ENCODE measurements around the gene ATP1B3. TPM values are rescaled to one million over a fixed set of nuclear protein-coding genes. Genes with fewer than 3 reads are reported as not detected.
A peak's percentile ranks its signal among the peaks of the same experiment; 100 is the strongest.

Gene ATP1B3
- total RNA-seq: 10 to 100 TPM; 55.1 to 94.1 (median 64.7) TPM

DNA sequence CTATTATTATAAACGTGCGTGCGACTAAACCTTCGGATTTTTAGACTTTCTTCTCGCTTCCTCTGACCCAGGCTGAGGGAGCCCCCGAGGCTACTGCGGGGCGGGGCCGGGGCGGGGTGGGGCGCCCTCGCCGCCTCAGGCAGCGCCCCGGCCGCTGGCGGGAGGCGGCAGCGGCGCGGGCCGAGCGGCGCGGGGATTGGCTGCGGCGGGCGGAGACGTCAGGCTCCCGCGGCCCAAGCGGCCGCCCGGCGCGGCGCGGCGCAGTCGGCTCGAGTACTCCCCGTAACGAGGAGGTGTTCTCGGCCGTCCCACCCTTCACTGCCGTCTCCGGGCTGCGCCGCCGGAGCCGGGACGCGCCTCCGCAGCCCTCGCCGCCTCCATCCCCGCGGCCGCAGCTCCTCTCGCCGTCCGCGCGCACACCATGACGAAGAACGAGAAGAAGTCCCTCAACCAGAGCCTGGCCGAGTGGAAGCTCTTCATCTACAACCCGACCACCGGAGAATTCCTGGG is at the start of gene ATP1B3:
Gene ATP1B3 (plus strand): TSS at position 263 of the 510 bp plus-strand sequence. CDS start 159 bp downstream, at position 422.
- Histone ChIP-seq H3K9me3 (no peaks in the 10 kb centered on the region), H3K36me3 (no peaks in the 10 kb centered on the region), H3K27ac (peak within 1 kb of the TSS; percentile 97 to 100 (median 100)), H3K4me3 (replicated peaks in 1 of 3) (peak within 1 kb of the TSS; percentile 86 to 95 (median 93)), H3K4me1 (peaks cover 10 to 17% of the 10 kb centered on the region in 2 donors), H3K27me3 (no peaks in the 10 kb centered on the region)
- WGBS, 2 donors: 0 to 2% methylated on average over 9 to 18 of the region's 69 CpGs
- TF ChIP-seq, protein P1, sequence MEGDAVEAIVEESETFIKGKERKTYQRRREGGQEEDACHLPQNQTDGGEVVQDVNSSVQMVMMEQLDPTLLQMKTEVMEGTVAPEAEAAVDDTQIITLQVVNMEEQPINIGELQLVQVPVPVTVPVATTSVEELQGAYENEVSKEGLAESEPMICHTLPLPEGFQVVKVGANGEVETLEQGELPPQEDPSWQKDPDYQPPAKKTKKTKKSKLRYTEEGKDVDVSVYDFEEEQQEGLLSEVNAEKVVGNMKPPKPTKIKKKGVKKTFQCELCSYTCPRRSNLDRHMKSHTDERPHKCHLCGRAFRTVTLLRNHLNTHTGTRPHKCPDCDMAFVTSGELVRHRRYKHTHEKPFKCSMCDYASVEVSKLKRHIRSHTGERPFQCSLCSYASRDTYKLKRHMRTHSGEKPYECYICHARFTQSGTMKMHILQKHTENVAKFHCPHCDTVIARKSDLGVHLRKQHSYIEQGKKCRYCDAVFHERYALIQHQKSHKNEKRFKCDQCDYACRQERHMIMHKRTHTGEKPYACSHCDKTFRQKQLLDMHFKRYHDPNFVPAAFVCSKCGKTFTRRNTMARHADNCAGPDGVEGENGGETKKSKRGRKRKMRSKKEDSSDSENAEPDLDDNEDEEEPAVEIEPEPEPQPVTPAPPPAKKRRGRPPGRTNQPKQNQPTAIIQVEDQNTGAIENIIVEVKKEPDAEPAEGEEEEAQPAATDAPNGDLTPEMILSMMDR (IDR thresholded peaks at IDR 0.05): peak in 2 of 6 experiments; percentile 6 to 19
- peak; percentile 90 to 99 for TF ChIP-seq POLR2A (IDR thresholded peaks at IDR 0.05)
- intact Hi-C loops (cut with DNase I): loop anchor here (5.0 to 10.0 kb wide), 2 partner anchors 82 to 139 kb away; partner anchors contain the start of gene RNF7
- peak; percentile 86 to 87 for DNase-seq

DNA sequence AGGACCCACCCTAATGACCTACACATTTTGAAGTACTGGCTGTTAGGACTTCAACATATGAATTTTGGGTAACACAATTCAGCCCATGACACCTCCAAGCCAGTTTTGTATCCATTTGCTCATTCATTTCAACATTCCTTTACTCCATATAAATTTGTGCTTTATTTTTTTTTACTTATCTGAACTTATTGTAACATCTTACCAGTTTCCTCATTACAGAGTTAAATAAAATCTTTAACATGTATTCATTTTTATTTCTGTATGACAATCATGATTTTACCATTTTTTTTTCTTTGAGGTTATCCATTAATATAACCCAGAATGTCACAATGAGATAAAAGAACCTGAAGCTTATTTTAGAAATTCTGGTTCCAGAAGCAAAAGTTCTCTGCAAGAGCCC is 48.0 kb upstream of the ATP1B3 start:
- Histone ChIP-seq H3K4me1 (no peaks in the 10 kb centered on the region), H3K4me3 (replicated peaks in 1 of 3) (no peak overlapping the region), H3K27ac (no peak overlapping the region), H3K9me3 (no peaks in the 10 kb centered on the region), H3K36me3 (no peaks in the 10 kb centered on the region), H3K27me3 (no peaks in the 10 kb centered on the region)
- intact Hi-C loops (cut with DNase I): no loop called here
- DNase-seq: no peak
- TF ChIP-seq, protein P1 (IDR thresholded peaks at IDR 0.05): no peak
- TF ChIP-seq POLR2A (IDR thresholded peaks at IDR 0.05): no peak

DNA sequence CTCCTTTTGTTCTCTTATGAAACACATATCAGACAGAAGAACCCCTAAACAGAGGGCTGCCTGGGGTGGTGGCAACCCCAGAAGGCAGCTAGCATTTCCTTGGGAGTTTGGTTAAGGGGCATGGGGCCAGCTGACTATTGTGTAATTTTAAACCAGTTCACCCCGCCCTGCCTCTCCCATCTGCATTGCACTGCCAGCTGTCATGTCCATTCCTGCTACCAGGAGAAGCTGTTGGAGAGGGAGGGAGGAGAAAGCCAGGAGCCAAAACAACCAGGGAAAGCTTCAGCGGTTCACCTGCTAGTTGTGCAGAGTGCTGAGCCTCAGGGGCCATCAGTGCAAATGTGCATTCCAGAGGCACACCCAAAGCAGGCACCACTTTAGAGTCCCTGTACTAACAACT is 47.6 kb upstream of the ATP1B3 start:
- no peak overlapping the region for H3K4me3 ChIP-seq (replicated peaks in 1 of 3)
- intact Hi-C loops (cut with DNase I): no loop called here
- WGBS, 2 donors: 20 to 25% methylated on average over 2 of the region's 2 CpGs
- no peaks in the 10 kb centered on the region for H3K27me3 ChIP-seq
- TF ChIP-seq, protein P1 (IDR thresholded peaks at IDR 0.05): no peak
- no peak for TF ChIP-seq POLR2A (IDR thresholded peaks at IDR 0.05)
- no peak overlapping the region for H3K27ac ChIP-seq
- no peaks in the 10 kb centered on the region for H3K4me1 ChIP-seq
- no peaks in the 10 kb centered on the region for H3K36me3 ChIP-seq
- no peaks in the 10 kb centered on the region for H3K9me3 ChIP-seq
- peak; percentile 64 to 70 for DNase-seq

DNA sequence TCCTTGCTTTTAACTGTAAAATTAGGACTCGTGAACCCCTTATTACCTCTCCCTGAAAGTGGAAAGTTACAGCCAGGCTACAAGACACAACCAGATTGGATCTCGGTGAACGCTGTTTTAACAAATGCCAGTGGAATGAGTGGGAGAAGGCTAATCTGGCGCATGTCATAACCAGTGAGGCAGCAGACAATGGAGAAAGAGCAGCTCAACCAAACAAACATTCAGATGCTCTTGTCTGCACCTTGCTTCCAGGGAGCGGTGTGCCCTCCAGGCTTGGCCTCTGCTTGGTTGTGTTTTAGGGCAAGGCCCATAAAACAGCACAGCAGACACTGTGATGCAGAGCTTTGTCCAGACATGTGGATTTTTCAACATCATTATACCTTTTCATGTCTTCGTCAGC is 45.9 kb upstream of the ATP1B3 start:
- no peak for TF ChIP-seq POLR2A (IDR thresholded peaks at IDR 0.05)
- TF ChIP-seq, protein P1 (IDR thresholded peaks at IDR 0.05): no peak
- no peak overlapping the region for H3K4me3 ChIP-seq (replicated peaks in 1 of 3)
- intact Hi-C loops (cut with DNase I): no loop called here
- no peak overlapping the region for H3K27ac ChIP-seq
- H3K4me1 ChIP-seq: no peaks in the 10 kb centered on the region
- no peaks in the 10 kb centered on the region for H3K36me3 ChIP-seq
- WGBS, 2 donors: 86 to 91% methylated on average over 6 of the region's 6 CpGs
- no peak for DNase-seq
- no peaks in the 10 kb centered on the region for H3K9me3 ChIP-seq
- no peaks in the 10 kb centered on the region for H3K27me3 ChIP-seq

DNA sequence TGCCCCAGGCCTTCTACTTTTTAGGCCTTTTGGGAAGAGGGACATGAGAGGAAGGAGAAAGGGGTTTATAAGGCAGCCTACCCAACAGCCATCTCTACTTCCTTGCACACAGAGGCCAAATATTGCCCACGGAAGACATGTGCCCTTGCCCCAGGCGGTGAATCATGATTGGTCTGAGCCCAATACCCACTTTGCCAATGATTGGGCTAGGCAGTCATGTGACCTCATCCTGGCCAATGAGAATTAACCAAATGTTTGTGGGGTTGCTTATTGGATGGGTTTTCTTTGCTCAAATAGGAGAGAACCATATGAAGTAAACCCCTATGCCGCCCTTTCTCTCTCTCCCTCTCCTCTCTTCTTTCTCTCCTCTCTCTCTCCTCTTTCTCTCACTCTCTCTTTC is 42.2 kb upstream of the ATP1B3 start:
- no peak overlapping the region for H3K4me3 ChIP-seq (replicated peaks in 1 of 3)
- no peaks in the 10 kb centered on the region for H3K27me3 ChIP-seq
- no peak for DNase-seq
- no peaks in the 10 kb centered on the region for H3K36me3 ChIP-seq
- intact Hi-C loops (cut with DNase I): no loop called here
- no peak for TF ChIP-seq POLR2A (IDR thresholded peaks at IDR 0.05)
- TF ChIP-seq, protein P1 (IDR thresholded peaks at IDR 0.05): no peak
- 98% methylated on average over 3 of the region's 3 CpGs for WGBS, 2 donors
- H3K27ac ChIP-seq: no peak overlapping the region
- H3K4me1 ChIP-seq: no peaks in the 10 kb centered on the region
- H3K9me3 ChIP-seq: no peaks in the 10 kb centered on the region
